ENCODE data around the gene GAS7. TPM values are rescaled to one million over a fixed set of nuclear protein-coding genes. Genes with fewer than 3 reads are reported as not detected.

GAS7 gene
- total RNA-seq, 2 experiments from 2014 or later: 0.27 to 0.44 TPM

GRCh38 chr17:10042589-10043244 is 155.7 kb downstream of the GAS7 start:
- H3K9me3 Mint-ChIP-seq: no peaks in the 10 kb centered on the region
- no peaks in the 10 kb centered on the region for H3K27me3 Mint-ChIP-seq
- ChIA-PET POLR2A (no interaction called here), CTCF (no interaction called here)
- H3K27ac Mint-ChIP-seq: no peak overlapping the region
- H3K36me3 Mint-ChIP-seq (ENCODE audit: low read depth): no peaks in the 10 kb centered on the region
- H3K4me1 Mint-ChIP-seq: no peaks in the 10 kb centered on the region
- no peak overlapping the region for H3K4me3 Mint-ChIP-seq
- DNase-seq: no peak

- H3K4me3 Mint-ChIP-seq: no peak overlapping the region
- no peak overlapping the region for H3K27ac Mint-ChIP-seq
- H3K27me3 Mint-ChIP-seq: no peaks in the 10 kb centered on the region
- no peaks in the 10 kb centered on the region for H3K9me3 Mint-ChIP-seq
- H3K4me1 Mint-ChIP-seq: no peaks in the 10 kb centered on the region
- no peaks in the 10 kb centered on the region for H3K36me3 Mint-ChIP-seq (ENCODE audit: low read depth)
- no peak for DNase-seq
- ChIA-PET CTCF (no interaction called here), POLR2A (no interaction called here)
These were observed 156.4 kb downstream of the GAS7 start for GRCh38 chr17:10041916-10042588.

GRCh38 chr17:10041287-10041612 is 157.2 kb downstream of the GAS7 start:
- Mint-ChIP-seq H3K27me3 (no peaks in the 10 kb centered on the region), H3K27ac (no peak overlapping the region), H3K4me1 (no peaks in the 10 kb centered on the region), H3K9me3 (no peaks in the 10 kb centered on the region), H3K4me3 (no peak overlapping the region), H3K36me3 (ENCODE audit: low read depth) (no peaks in the 10 kb centered on the region)
- CTCF ChIA-PET: no interaction called here
- no peak for DNase-seq
- POLR2A ChIA-PET: no interaction called here

- H3K27ac Mint-ChIP-seq: no peak overlapping the region
- POLR2A ChIA-PET: no interaction called here
- CTCF ChIA-PET: interaction anchor here (1.1 kb wide), 1 partner anchor 10 kb away, joined by 3 read pairs; no protein-coding TSS in a partner anchor
- no peaks in the 10 kb centered on the region for H3K4me1 Mint-ChIP-seq
- no peaks in the 10 kb centered on the region for H3K27me3 Mint-ChIP-seq
- no peak overlapping the region for H3K4me3 Mint-ChIP-seq
- H3K36me3 Mint-ChIP-seq (ENCODE audit: low read depth): no peaks in the 10 kb centered on the region
- DNase-seq: no peak
- no peaks in the 10 kb centered on the region for H3K9me3 Mint-ChIP-seq
These were observed 161.8 kb downstream of the GAS7 start for GRCh38 chr17:10036511-10037061.

- H3K36me3 Mint-ChIP-seq (ENCODE audit: low read depth): no peaks in the 10 kb centered on the region
- no peak for DNase-seq
- POLR2A ChIA-PET: no interaction called here
- H3K9me3 Mint-ChIP-seq: no peaks in the 10 kb centered on the region
- H3K27ac Mint-ChIP-seq: no peak overlapping the region
- no peaks in the 10 kb centered on the region for H3K4me1 Mint-ChIP-seq
- no peaks in the 10 kb centered on the region for H3K27me3 Mint-ChIP-seq
- CTCF ChIA-PET: interaction anchor here (1.1 kb wide), 1 partner anchor 10 kb away, joined by 3 read pairs; no protein-coding TSS in a partner anchor
- H3K4me3 Mint-ChIP-seq: no peak overlapping the region
These were observed 162.5 kb downstream of the GAS7 start for GRCh38 chr17:10035885-10036284.

- Mint-ChIP-seq H3K4me3 (no peak overlapping the region), H3K27me3 (no peaks in the 10 kb centered on the region), H3K4me1 (no peaks in the 10 kb centered on the region), H3K36me3 (ENCODE audit: low read depth) (no peaks in the 10 kb centered on the region), H3K27ac (no peak overlapping the region), H3K9me3 (no peaks in the 10 kb centered on the region)
- ChIA-PET CTCF (interaction anchor here (1.1 kb wide), 1 partner anchor 9 kb away, joined by 3 read pairs; no protein-coding TSS in a partner anchor), POLR2A (no interaction called here)
- no peak for DNase-seq
These were observed 163.5 kb downstream of the GAS7 start for GRCh38 chr17:10034719-10035475.

GRCh38 chr17:10033959-10034358 is 164.4 kb downstream of the GAS7 start:
- no peak for DNase-seq
- Mint-ChIP-seq H3K36me3 (ENCODE audit: low read depth) (no peaks in the 10 kb centered on the region), H3K27ac (no peak overlapping the region), H3K4me3 (no peak overlapping the region), H3K9me3 (no peaks in the 10 kb centered on the region), H3K4me1 (no peaks in the 10 kb centered on the region), H3K27me3 (no peaks in the 10 kb centered on the region)
- POLR2A ChIA-PET: no interaction called here
- CTCF ChIA-PET: no interaction called here

GRCh38 chr17:10033449-10033848 is 165.0 kb downstream of the GAS7 start:
- H3K4me3 Mint-ChIP-seq: no peak overlapping the region
- H3K9me3 Mint-ChIP-seq: no peaks in the 10 kb centered on the region
- no peak for DNase-seq
- H3K4me1 Mint-ChIP-seq: no peaks in the 10 kb centered on the region
- POLR2A ChIA-PET: no interaction called here
- no peak overlapping the region for H3K27ac Mint-ChIP-seq
- H3K27me3 Mint-ChIP-seq: no peaks in the 10 kb centered on the region
- CTCF ChIA-PET: no interaction called here
- H3K36me3 Mint-ChIP-seq (ENCODE audit: low read depth): no peaks in the 10 kb centered on the region

GRCh38 chr17:10032118-10032852 is 166.1 kb downstream of the GAS7 start:
- H3K4me1 Mint-ChIP-seq: no peaks in the 10 kb centered on the region
- H3K9me3 Mint-ChIP-seq: no peaks in the 10 kb centered on the region
- no peak overlapping the region for H3K27ac Mint-ChIP-seq
- CTCF ChIA-PET: no interaction called here
- POLR2A ChIA-PET: no interaction called here
- H3K4me3 Mint-ChIP-seq: no peak overlapping the region
- no peak for DNase-seq
- H3K36me3 Mint-ChIP-seq (ENCODE audit: low read depth): no peaks in the 10 kb centered on the region
- no peaks in the 10 kb centered on the region for H3K27me3 Mint-ChIP-seq

GRCh38 chr17:10031606-10032005 is 166.8 kb downstream of the GAS7 start:
- Mint-ChIP-seq H3K9me3 (no peaks in the 10 kb centered on the region), H3K4me3 (no peak overlapping the region), H3K4me1 (no peaks in the 10 kb centered on the region), H3K27me3 (no peaks in the 10 kb centered on the region), H3K27ac (no peak overlapping the region), H3K36me3 (ENCODE audit: low read depth) (no peaks in the 10 kb centered on the region)
- ChIA-PET POLR2A (no interaction called here), CTCF (no interaction called here)
- DNase-seq: no peak

- H3K27ac Mint-ChIP-seq: no peak overlapping the region
- H3K9me3 Mint-ChIP-seq: no peaks in the 10 kb centered on the region
- no peaks in the 10 kb centered on the region for H3K36me3 Mint-ChIP-seq (ENCODE audit: low read depth)
- H3K27me3 Mint-ChIP-seq: no peaks in the 10 kb centered on the region
- DNase-seq: no peak
- CTCF ChIA-PET: no interaction called here
- no peaks in the 10 kb centered on the region for H3K4me1 Mint-ChIP-seq
- POLR2A ChIA-PET: no interaction called here
- H3K4me3 Mint-ChIP-seq: no peak overlapping the region
These were observed 167.3 kb downstream of the GAS7 start for GRCh38 chr17:10031127-10031526.

GRCh38 chr17:10029129-10029528 is 169.3 kb downstream of the GAS7 start:
- H3K27me3 Mint-ChIP-seq: no peaks in the 10 kb centered on the region
- no peaks in the 10 kb centered on the region for H3K36me3 Mint-ChIP-seq (ENCODE audit: low read depth)
- no peaks in the 10 kb centered on the region for H3K4me1 Mint-ChIP-seq
- ChIA-PET CTCF (no interaction called here), POLR2A (no interaction called here)
- H3K9me3 Mint-ChIP-seq: no peaks in the 10 kb centered on the region
- H3K27ac Mint-ChIP-seq: no peak overlapping the region
- no peak overlapping the region for H3K4me3 Mint-ChIP-seq
- DNase-seq: no peak
